K562 treated with DMSO at 1 percent for 24 hours (cell line): ENCODE results near the gene TMEM131L. TPM values are rescaled to one million over a fixed set of nuclear protein-coding genes. Genes with fewer than 3 reads are reported as not detected.

ENCODE experiments used
- total RNA-seq: library from RNA; unstranded; fragments of 300-600 nt; gene quantifications from 2 replicates; pipeline ENCODE4 v1.2.3, GENCODE V29; 2022; ENCODE audit warnings: low read depth; ENCODE audit not compliant: insufficient read depth

The TMEM131L gene, protein sequence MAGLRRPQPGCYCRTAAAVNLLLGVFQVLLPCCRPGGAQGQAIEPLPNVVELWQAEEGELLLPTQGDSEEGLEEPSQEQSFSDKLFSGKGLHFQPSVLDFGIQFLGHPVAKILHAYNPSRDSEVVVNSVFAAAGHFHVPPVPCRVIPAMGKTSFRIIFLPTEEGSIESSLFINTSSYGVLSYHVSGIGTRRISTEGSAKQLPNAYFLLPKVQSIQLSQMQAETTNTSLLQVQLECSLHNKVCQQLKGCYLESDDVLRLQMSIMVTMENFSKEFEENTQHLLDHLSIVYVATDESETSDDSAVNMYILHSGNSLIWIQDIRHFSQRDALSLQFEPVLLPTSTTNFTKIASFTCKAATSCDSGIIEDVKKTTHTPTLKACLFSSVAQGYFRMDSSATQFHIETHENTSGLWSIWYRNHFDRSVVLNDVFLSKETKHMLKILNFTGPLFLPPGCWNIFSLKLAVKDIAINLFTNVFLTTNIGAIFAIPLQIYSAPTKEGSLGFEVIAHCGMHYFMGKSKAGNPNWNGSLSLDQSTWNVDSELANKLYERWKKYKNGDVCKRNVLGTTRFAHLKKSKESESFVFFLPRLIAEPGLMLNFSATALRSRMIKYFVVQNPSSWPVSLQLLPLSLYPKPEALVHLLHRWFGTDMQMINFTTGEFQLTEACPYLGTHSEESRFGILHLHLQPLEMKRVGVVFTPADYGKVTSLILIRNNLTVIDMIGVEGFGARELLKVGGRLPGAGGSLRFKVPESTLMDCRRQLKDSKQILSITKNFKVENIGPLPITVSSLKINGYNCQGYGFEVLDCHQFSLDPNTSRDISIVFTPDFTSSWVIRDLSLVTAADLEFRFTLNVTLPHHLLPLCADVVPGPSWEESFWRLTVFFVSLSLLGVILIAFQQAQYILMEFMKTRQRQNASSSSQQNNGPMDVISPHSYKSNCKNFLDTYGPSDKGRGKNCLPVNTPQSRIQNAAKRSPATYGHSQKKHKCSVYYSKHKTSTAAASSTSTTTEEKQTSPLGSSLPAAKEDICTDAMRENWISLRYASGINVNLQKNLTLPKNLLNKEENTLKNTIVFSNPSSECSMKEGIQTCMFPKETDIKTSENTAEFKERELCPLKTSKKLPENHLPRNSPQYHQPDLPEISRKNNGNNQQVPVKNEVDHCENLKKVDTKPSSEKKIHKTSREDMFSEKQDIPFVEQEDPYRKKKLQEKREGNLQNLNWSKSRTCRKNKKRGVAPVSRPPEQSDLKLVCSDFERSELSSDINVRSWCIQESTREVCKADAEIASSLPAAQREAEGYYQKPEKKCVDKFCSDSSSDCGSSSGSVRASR (N-terminal part only)
- total RNA-seq, result 8.0 and 8.4 TPM in 2 replicates

GRCh38 chr4:153466081-153466948, at the start of gene TMEM131L:
TSS of gene TMEM131L (plus strand) at chr4:153466360. CDS start at chr4:153466398, 38 bp downstream.

GRCh38 chr4:153684182-153684970, 218.2 kb downstream of the TMEM131L start, which contains the start of gene TLR2:
TSS of gene TLR2 (plus strand) at chr4:153684280. CDS start at chr4:153702908, 18,628 bp downstream.

Other genes starting within 250 kb of the TMEM131L start
- gene MND1, start 121.7 kb upstream of the TMEM131L start, total RNA-seq, result 24.4 and 30.4 TPM in 2 replicates
- gene TLR2, start 217.9 kb downstream of the TMEM131L start, total RNA-seq, result not detected in 2 replicates